ENCODE data around the gene MOGAT3.

GRCh38 chr7:101198476-101198875 is 2.4 kb downstream of the MOGAT3 start:
- TF ChIP-seq CTCF (IDR thresholded peaks at IDR 0.05; ENCODE audit: low read length) (no peak), EZH2 (IDR thresholded peaks at IDR 0.05; ENCODE audit: borderline replicate concordance, low read length) (no peak)

Data from OCI-LY1 (cell line).